ENCODE data around the gene TMEM141.
"Not testable (repeated sequence)": the region's sequence is repeated elsewhere in the genome, so short reads cannot be mapped to it uniquely, and the experiment has no call there.

The TMEM141 gene

GRCh38 chr9:136798708-136799078 is 7.5 kb downstream of the TMEM141 start:
- ChIA-PET POLR2A (ENCODE audit: low non-redundant PET) (no interaction called here), CTCF (no interaction called here)
- TF ChIP-seq, protein P1, sequence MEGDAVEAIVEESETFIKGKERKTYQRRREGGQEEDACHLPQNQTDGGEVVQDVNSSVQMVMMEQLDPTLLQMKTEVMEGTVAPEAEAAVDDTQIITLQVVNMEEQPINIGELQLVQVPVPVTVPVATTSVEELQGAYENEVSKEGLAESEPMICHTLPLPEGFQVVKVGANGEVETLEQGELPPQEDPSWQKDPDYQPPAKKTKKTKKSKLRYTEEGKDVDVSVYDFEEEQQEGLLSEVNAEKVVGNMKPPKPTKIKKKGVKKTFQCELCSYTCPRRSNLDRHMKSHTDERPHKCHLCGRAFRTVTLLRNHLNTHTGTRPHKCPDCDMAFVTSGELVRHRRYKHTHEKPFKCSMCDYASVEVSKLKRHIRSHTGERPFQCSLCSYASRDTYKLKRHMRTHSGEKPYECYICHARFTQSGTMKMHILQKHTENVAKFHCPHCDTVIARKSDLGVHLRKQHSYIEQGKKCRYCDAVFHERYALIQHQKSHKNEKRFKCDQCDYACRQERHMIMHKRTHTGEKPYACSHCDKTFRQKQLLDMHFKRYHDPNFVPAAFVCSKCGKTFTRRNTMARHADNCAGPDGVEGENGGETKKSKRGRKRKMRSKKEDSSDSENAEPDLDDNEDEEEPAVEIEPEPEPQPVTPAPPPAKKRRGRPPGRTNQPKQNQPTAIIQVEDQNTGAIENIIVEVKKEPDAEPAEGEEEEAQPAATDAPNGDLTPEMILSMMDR (conservative IDR thresholded peaks at IDR 0.05; ENCODE audit: low read depth), result no peak
- H3K27ac ChIP-seq, result no peak overlapping the region
- no peak for DNase-seq (ENCODE audit: low spot score)

DNA sequence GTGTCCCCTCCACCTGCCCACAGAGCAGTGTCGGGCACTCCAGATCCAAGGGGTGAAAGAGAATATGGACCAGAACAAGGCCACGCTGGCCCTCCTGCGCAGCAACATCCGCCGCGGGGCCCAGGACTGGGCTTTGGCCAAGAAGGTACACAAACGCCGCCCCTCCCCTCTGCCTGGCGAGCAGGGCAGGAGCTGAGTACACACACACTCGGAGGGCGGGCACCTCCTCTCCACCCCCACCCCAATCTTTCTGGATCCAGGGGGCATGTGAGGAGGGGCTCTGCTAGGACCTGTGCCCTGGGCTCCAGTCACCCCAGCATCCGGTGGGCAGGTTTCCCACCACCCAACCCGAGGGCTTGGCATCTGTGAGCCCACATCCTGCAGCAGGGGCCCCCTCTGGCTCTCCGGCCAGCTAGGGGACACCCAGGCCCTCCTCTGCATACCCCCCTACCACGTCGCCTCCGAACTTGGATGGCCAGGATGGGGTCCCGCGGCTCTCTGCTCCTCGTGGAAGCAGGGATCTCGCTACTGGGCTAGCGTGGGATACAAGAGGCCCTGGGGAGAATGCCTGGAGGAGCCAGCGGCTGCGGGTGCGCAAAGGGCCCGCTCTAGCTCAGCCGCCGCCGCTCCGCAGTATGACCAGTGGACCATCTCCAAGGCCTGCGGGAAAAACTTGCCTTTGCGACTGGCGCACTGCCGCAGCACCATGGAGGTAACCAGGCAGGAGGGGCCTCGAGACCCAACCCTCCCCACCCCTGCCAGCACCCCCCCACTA is 8.1 kb downstream of the TMEM141 start:
- CTCF ChIA-PET, result no interaction called here
- POLR2A ChIA-PET (ENCODE audit: low non-redundant PET), result no interaction called here
- H3K27ac ChIP-seq, result peak overlapping the region; percentile 63; the same call in 1 of the 2 replicates
- no peak for DNase-seq (ENCODE audit: low spot score)
- TF ChIP-seq, protein P1 (conservative IDR thresholded peaks at IDR 0.05; ENCODE audit: low read depth), result no peak

GRCh38 chr9:136799854-136800657 is 8.9 kb downstream of the TMEM141 start:
- ChIA-PET POLR2A (ENCODE audit: low non-redundant PET) (no interaction called here), CTCF (interaction anchor here (1.0 kb wide), 1 partner anchor 9 kb away, joined by 3 read pairs; the partner anchor contains the start of gene TMEM141)
- peak overlapping the region; percentile 63 for H3K27ac ChIP-seq
- DNase-seq (ENCODE audit: low spot score), result peak; percentile 96
- TF ChIP-seq, protein P1 (conservative IDR thresholded peaks at IDR 0.05; ENCODE audit: low read depth), result no peak

DNA sequence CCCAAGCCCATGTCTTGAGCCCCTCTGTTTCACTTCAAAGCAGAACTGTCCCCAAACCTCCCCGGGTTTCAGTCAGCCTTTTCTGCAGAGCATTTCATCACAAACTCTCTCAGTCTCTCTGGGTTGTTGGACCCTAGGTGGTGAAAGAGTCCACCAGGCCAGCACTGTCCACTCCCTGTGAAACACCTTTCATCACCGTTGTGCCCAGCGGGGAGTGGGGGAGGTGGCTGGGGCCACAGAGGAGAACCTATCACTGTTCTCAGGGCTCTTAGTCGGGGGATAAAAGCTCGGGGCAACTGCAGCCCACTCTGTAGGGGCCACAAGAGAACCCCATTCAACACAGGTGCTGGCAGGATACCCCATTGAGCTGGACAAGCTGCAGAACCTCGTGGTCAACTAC is 11.2 kb downstream of the TMEM141 start:
- TF ChIP-seq, protein P1 (conservative IDR thresholded peaks at IDR 0.05; ENCODE audit: low read depth), result no peak
- no peak for DNase-seq (ENCODE audit: low spot score)
- ChIA-PET POLR2A (ENCODE audit: low non-redundant PET) (interaction anchor here (0.6 kb wide), 1 partner anchor 169 kb away, joined by 3 read pairs; no protein-coding TSS in a partner anchor), CTCF (no interaction called here)
- H3K27ac ChIP-seq, result no peak overlapping the region

DNA sequence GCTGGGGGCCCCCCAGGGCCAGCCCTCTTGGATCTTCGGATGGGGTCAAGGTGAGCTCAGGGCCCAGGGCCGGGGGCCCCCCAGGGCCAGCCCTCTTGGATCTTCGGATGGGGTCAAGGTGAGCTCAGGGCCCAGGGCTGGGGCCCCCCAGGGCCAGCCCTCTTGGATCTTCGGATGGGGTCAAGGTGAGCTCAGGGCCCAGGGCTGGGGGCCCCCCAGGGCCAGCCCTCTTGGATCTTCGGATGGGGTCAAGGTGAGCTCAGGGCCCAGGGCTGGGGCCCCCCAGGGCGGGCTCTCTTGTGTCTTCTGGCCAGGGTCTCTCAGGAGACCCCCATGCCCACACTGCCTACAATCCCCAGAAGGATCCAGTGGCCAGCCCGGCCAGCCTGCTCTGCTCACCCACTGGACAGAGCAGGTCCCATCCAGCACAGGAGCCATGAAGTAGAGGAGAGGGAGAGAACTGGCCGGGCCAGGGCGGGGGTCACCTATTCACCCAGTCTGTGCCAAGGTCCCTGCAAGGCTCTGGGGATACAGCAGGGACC is 11.9 kb downstream of the TMEM141 start:
- POLR2A ChIA-PET (ENCODE audit: low non-redundant PET), result interaction anchor here (0.6 kb wide), 1 partner anchor 168 kb away, joined by 3 read pairs; no protein-coding TSS in a partner anchor
- H3K27ac ChIP-seq, result peak overlapping the region; percentile 91; the same call in 1 of the 2 replicates
- DNase-seq (ENCODE audit: low spot score); CTCF ChIA-PET: not testable (repeated sequence)

- CTCF ChIA-PET, result interaction anchor here (0.9 kb wide), 2 partner anchors 13 to 243 kb away, joined by 3 to 4 read pairs; no protein-coding TSS in a partner anchor
- no peak for DNase-seq (ENCODE audit: low spot score)
- POLR2A ChIA-PET (ENCODE audit: low non-redundant PET), result interaction anchor here (0.6 kb wide), 1 partner anchor 14 kb away, joined by 3 read pairs; no protein-coding TSS in a partner anchor
- H3K27ac ChIP-seq, result peak overlapping the region; percentile 91
- TF ChIP-seq, protein P1 (conservative IDR thresholded peaks at IDR 0.05; ENCODE audit: low read depth), result no peak
Observed at GRCh38 chr9:136803551-136804508, 12.7 kb downstream of the TMEM141 start.
